ENCODE results near the gene LRRC8B.
A peak's percentile ranks its signal among the peaks of the same experiment; 100 is the strongest.

LRRC8B gene

DNA sequence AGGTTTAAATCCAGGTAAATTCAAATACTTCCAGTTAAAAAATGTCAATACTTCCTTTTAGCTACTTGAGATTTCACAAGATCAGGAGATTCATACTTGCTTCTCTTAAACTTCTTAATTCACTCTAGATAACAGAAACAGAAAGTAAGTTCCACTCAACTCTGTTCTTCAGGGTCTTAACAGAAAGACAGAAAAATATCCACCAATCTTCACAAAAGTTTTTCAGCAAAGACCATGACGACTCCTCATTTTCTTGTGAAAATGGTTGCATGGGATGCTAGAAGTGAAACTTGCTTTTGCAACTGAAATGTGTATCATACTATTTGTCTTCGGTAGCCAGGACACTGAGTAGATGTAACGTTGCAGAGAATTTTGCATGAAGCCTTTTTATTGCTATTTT lies 96.0 kb downstream of the LRRC8B start:
- H4K12ac ChIP-seq (ENCODE audit: low read depth, low read length) = no peak overlapping the region
- no peaks in the 10 kb centered on the region for H3K79me2 ChIP-seq (ENCODE audit: control insufficient read depth, insufficient read depth, low read length, poor library complexity)
- no peak overlapping the region for H2AK5ac ChIP-seq (ENCODE audit: low read length)
- no peak overlapping the region for H3K4ac ChIP-seq (ENCODE audit: low read depth, low read length)
- H3K36me3 ChIP-seq (ENCODE audit: control insufficient read depth in 1 of 2, insufficient read depth in 2 of 2, low read length in 2 of 2) = no peaks in the 10 kb centered on the region
- H3K18ac ChIP-seq (ENCODE audit: low read length) = no peak overlapping the region
- no peak overlapping the region for H4K91ac ChIP-seq (ENCODE audit: low read depth, low read length)
- no peak overlapping the region for H2BK12ac ChIP-seq (ENCODE audit: low read length)
- peak in 1 of 2 donors; percentile 6 for DNase-seq
- H3K27ac ChIP-seq (ENCODE audit: low read depth, low read length) = no peak overlapping the region
- H3K23ac ChIP-seq (ENCODE audit: low read length) = no peak overlapping the region
- no peaks in the 10 kb centered on the region for H3K4me1 ChIP-seq (ENCODE audit: control insufficient read depth in 1 of 2, insufficient read depth in 2 of 2, low read length in 2 of 2)
- no peak overlapping the region for H3K4me3 ChIP-seq (ENCODE audit: low read depth, low read length)
- no peak overlapping the region for H3K9ac ChIP-seq (ENCODE audit: low read length)
- no peaks in the 10 kb centered on the region for H3K9me3 ChIP-seq (ENCODE audit: insufficient read depth, low read depth, low read length)
- no peak overlapping the region for H2AFZ ChIP-seq (ENCODE audit: insufficient read depth, low read length, poor library complexity)
- no peak overlapping the region for H3K4me2 ChIP-seq (ENCODE audit: low read length)
- no peaks in the 10 kb centered on the region for H3K79me1 ChIP-seq (ENCODE audit: low read length)
- H3K27me3 ChIP-seq (ENCODE audit: insufficient read depth, low read length) = no peaks in the 10 kb centered on the region
- H4K8ac ChIP-seq (ENCODE audit: low read depth, low read length) = no peak overlapping the region
- WGBS (ENCODE audit: extremely low coverage, insufficient coverage, insufficient read length) = no CpG with 5 or more reads among the region's 3 CpGs
- no peak overlapping the region for H2BK5ac ChIP-seq (ENCODE audit: low read depth, low read length, poor library complexity)
- no peak overlapping the region for H3K14ac ChIP-seq (ENCODE audit: low read length)
- H2BK120ac ChIP-seq (ENCODE audit: insufficient read depth, low read length, poor library complexity) = no peak overlapping the region

DNA sequence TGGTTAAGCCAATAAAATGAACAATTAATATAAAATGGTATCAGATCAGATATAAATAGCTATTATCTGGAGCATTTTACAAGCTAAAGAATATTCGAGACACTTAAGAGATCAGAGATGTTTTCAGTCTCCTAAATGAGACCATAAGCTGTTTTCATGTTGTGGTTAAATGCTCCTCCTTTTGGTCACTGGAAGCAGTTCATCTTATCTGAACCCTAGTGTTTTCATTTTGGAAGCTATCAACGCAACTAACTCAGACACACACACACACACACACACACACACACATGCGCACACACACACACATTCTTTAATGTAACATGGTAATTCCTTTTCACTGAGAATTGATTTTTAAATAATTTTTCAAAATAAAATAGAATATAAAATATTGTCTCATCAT lies 98.3 kb downstream of the LRRC8B start:
- Histone ChIP-seq H3K9me3 (ENCODE audit: insufficient read depth, low read depth, low read length) (no peaks in the 10 kb centered on the region), H2BK120ac (ENCODE audit: insufficient read depth, low read length, poor library complexity) (no peak overlapping the region), H2AFZ (ENCODE audit: insufficient read depth, low read length, poor library complexity) (no peak overlapping the region), H4K8ac (ENCODE audit: low read depth, low read length) (no peak overlapping the region), H2BK5ac (ENCODE audit: low read depth, low read length, poor library complexity) (no peak overlapping the region), H3K4me2 (ENCODE audit: low read length) (no peak overlapping the region), H3K27me3 (ENCODE audit: insufficient read depth, low read length) (no peaks in the 10 kb centered on the region), H4K91ac (ENCODE audit: low read depth, low read length) (no peak overlapping the region), H3K36me3 (ENCODE audit: control insufficient read depth in 1 of 2, insufficient read depth in 2 of 2, low read length in 2 of 2) (no peaks in the 10 kb centered on the region), H3K4me3 (ENCODE audit: low read depth, low read length) (no peak overlapping the region), H3K23ac (ENCODE audit: low read length) (no peak overlapping the region), H3K4me1 (ENCODE audit: control insufficient read depth in 1 of 2, insufficient read depth in 2 of 2, low read length in 2 of 2) (no peaks in the 10 kb centered on the region), H3K79me1 (ENCODE audit: low read length) (no peaks in the 10 kb centered on the region), H3K4ac (ENCODE audit: low read depth, low read length) (no peak overlapping the region), H4K12ac (ENCODE audit: low read depth, low read length) (no peak overlapping the region), H3K14ac (ENCODE audit: low read length) (no peak overlapping the region), H2AK5ac (ENCODE audit: low read length) (no peak overlapping the region), H2BK12ac (ENCODE audit: low read length) (no peak overlapping the region), H3K27ac (ENCODE audit: low read depth, low read length) (no peak overlapping the region), H3K79me2 (ENCODE audit: control insufficient read depth, insufficient read depth, low read length, poor library complexity) (no peaks in the 10 kb centered on the region), H3K18ac (ENCODE audit: low read length) (no peak overlapping the region), H3K9ac (ENCODE audit: low read length) (no peak overlapping the region)
- no CpG with 5 or more reads among the region's 3 CpGs for WGBS (ENCODE audit: extremely low coverage, insufficient coverage, insufficient read length)
- DNase-seq = no peak

GRCh38 chr1:89624314-89624713 lies 99.7 kb downstream of the LRRC8B start:
- H4K8ac ChIP-seq (ENCODE audit: low read depth, low read length) = no peak overlapping the region

GRCh38 chr1:89624715-89625323 lies 100.2 kb downstream of the LRRC8B start:
- DNase-seq = no peak

More at GRCh38 chr1:89624314-89624713, 99.7 kb downstream of the LRRC8B start:
- H3K4ac ChIP-seq (ENCODE audit: low read depth, low read length) = no peak overlapping the region
- no CpG with 5 or more reads among the region's 1 CpG for WGBS (ENCODE audit: extremely low coverage, insufficient coverage, insufficient read length)
- H3K27ac ChIP-seq (ENCODE audit: low read depth, low read length) = no peak overlapping the region
- H3K9me3 ChIP-seq (ENCODE audit: insufficient read depth, low read depth, low read length) = no peaks in the 10 kb centered on the region
- no peak overlapping the region for H2BK5ac ChIP-seq (ENCODE audit: low read depth, low read length, poor library complexity)
- no peak overlapping the region for H2AK5ac ChIP-seq (ENCODE audit: low read length)
- no peak overlapping the region for H4K91ac ChIP-seq (ENCODE audit: low read depth, low read length)
- no peaks in the 10 kb centered on the region for H3K36me3 ChIP-seq (ENCODE audit: control insufficient read depth in 1 of 2, insufficient read depth in 2 of 2, low read length in 2 of 2)
- H3K79me2 ChIP-seq (ENCODE audit: control insufficient read depth, insufficient read depth, low read length, poor library complexity) = no peaks in the 10 kb centered on the region
- H3K4me2 ChIP-seq (ENCODE audit: low read length) = no peak overlapping the region
- H3K18ac ChIP-seq (ENCODE audit: low read length) = no peak overlapping the region
- no peaks in the 10 kb centered on the region for H3K79me1 ChIP-seq (ENCODE audit: low read length)
- no peak overlapping the region for H3K14ac ChIP-seq (ENCODE audit: low read length)
- no peaks in the 10 kb centered on the region for H3K27me3 ChIP-seq (ENCODE audit: insufficient read depth, low read length)
- no peak overlapping the region for H2BK12ac ChIP-seq (ENCODE audit: low read length)
- H3K4me3 ChIP-seq (ENCODE audit: low read depth, low read length) = no peak overlapping the region
- DNase-seq = no peak
- no peaks in the 10 kb centered on the region for H3K4me1 ChIP-seq (ENCODE audit: control insufficient read depth in 1 of 2, insufficient read depth in 2 of 2, low read length in 2 of 2)
- H3K23ac ChIP-seq (ENCODE audit: low read length) = no peak overlapping the region
- no peak overlapping the region for H2AFZ ChIP-seq (ENCODE audit: insufficient read depth, low read length, poor library complexity)
- H2BK120ac ChIP-seq (ENCODE audit: insufficient read depth, low read length, poor library complexity) = no peak overlapping the region
- H4K12ac ChIP-seq (ENCODE audit: low read depth, low read length) = no peak overlapping the region
- no peak overlapping the region for H3K9ac ChIP-seq (ENCODE audit: low read length)

More at GRCh38 chr1:89624715-89625323, 100.2 kb downstream of the LRRC8B start:
- Histone ChIP-seq H2BK5ac (ENCODE audit: low read depth, low read length, poor library complexity) (no peak overlapping the region), H3K79me1 (ENCODE audit: low read length) (no peaks in the 10 kb centered on the region), H3K79me2 (ENCODE audit: control insufficient read depth, insufficient read depth, low read length, poor library complexity) (no peaks in the 10 kb centered on the region), H2BK12ac (ENCODE audit: low read length) (no peak overlapping the region), H3K14ac (ENCODE audit: low read length) (no peak overlapping the region), H3K4ac (ENCODE audit: low read depth, low read length) (no peak overlapping the region), H3K9ac (ENCODE audit: low read length) (no peak overlapping the region), H3K27me3 (ENCODE audit: insufficient read depth, low read length) (no peaks in the 10 kb centered on the region), H4K91ac (ENCODE audit: low read depth, low read length) (no peak overlapping the region), H3K9me3 (ENCODE audit: insufficient read depth, low read depth, low read length) (no peaks in the 10 kb centered on the region), H3K4me2 (ENCODE audit: low read length) (no peak overlapping the region), H3K27ac (ENCODE audit: low read depth, low read length) (no peak overlapping the region), H3K23ac (ENCODE audit: low read length) (no peak overlapping the region), H2AFZ (ENCODE audit: insufficient read depth, low read length, poor library complexity) (no peak overlapping the region), H3K4me1 (ENCODE audit: control insufficient read depth in 1 of 2, insufficient read depth in 2 of 2, low read length in 2 of 2) (no peaks in the 10 kb centered on the region), H4K8ac (ENCODE audit: low read depth, low read length) (no peak overlapping the region), H4K12ac (ENCODE audit: low read depth, low read length) (no peak overlapping the region), H3K36me3 (ENCODE audit: control insufficient read depth in 1 of 2, insufficient read depth in 2 of 2, low read length in 2 of 2) (no peaks in the 10 kb centered on the region), H2BK120ac (ENCODE audit: insufficient read depth, low read length, poor library complexity) (no peak overlapping the region), H3K4me3 (ENCODE audit: low read depth, low read length) (no peak overlapping the region), H2AK5ac (ENCODE audit: low read length) (no peak overlapping the region), H3K18ac (ENCODE audit: low read length) (no peak overlapping the region)
- WGBS (ENCODE audit: extremely low coverage, insufficient coverage, insufficient read length) = no CpG with 5 or more reads among the region's 4 CpGs
